CD4-positive, alpha-beta T cell treated with Interleukin-4 for 1 hour (primary cell): Measurements from ENCODE around the gene MAP4K2.

Experiments
- DNase-seq, 2 donors: peaks; one replicate each; pipeline ENCODE4 v3.0.0-alpha.2; 2020 to 2022

Gene MAP4K2

GRCh38 chr11:64753380-64754123 lies 49.5 kb downstream of the MAP4K2 start:
- no peak for DNase-seq

- no peak for DNase-seq
Measured at GRCh38 chr11:64753019-64753379, 50.0 kb downstream of the MAP4K2 start.

GRCh38 chr11:64752175-64752970 lies 50.6 kb downstream of the MAP4K2 start:
- DNase-seq, result no peak

GRCh38 chr11:64751580-64751979 lies 51.4 kb downstream of the MAP4K2 start:
- DNase-seq, result no peak

- DNase-seq, result no peak
Measured at GRCh38 chr11:64751136-64751535, 51.9 kb downstream of the MAP4K2 start.

- DNase-seq, result no peak
Measured at GRCh38 chr11:64750361-64751054, 52.5 kb downstream of the MAP4K2 start.

GRCh38 chr11:64747961-64748665 lies 54.9 kb downstream of the MAP4K2 start:
- no peak for DNase-seq

GRCh38 chr11:64746486-64746885 lies 56.5 kb downstream of the MAP4K2 start:
- DNase-seq, result no peak

- peak; percentile 84 to 86 for DNase-seq
Measured at GRCh38 chr11:64745521-64746328, 57.3 kb downstream of the MAP4K2 start.

- peak; percentile 90 to 93 for DNase-seq
Measured at GRCh38 chr11:64745189-64745520, 57.9 kb downstream of the MAP4K2 start.

- no peak for DNase-seq
Measured at GRCh38 chr11:64744544-64745188, 58.3 kb downstream of the MAP4K2 start.

- peak; percentile 87 to 88 for DNase-seq
Measured at GRCh38 chr11:64743591-64744543, 59.1 kb downstream of the MAP4K2 start, which contains the start of gene RASGRP2. TSS of gene RASGRP2 (minus strand) at chr11:64744142. CDS start at chr11:64742866, 1,276 bp downstream.

- peak; percentile 70 to 75 for DNase-seq
Measured at GRCh38 chr11:64742889-64743590, 60.0 kb downstream of the MAP4K2 start.

GRCh38 chr11:64742087-64742888 lies 60.7 kb downstream of the MAP4K2 start:
- no peak for DNase-seq

GRCh38 chr11:64741375-64742086 lies 61.5 kb downstream of the MAP4K2 start:
- no peak for DNase-seq

GRCh38 chr11:64739871-64740270 lies 63.1 kb downstream of the MAP4K2 start:
- DNase-seq, result no peak

GRCh38 chr11:64736654-64737053 lies 66.4 kb downstream of the MAP4K2 start:
- DNase-seq, result no peak

GRCh38 chr11:64735725-64736259 lies 67.2 kb downstream of the MAP4K2 start:
- no peak for DNase-seq
